MM.1S (cell line): Measurements from ENCODE around the gene SHISA9.

ENCODE experiments used
- EZH2phosphoT487 ChIP-seq: fragments of 300-600 bp; sonication (generic); IDR thresholded peaks from 2 replicates; pipeline ENCODE4 v1.6.1; 2018; ENCODE audit warnings: antibody characterized with exemption, low read length
- TF ChIP-seq, protein P1 (sequence below): fragments of 300-600 bp; sonication (generic); IDR thresholded peaks from 2 replicates; pipeline ENCODE4 v1.5.1; 2016; ENCODE audit warnings: antibody characterized with exemption, low read length, mixed read lengths

DNA sequence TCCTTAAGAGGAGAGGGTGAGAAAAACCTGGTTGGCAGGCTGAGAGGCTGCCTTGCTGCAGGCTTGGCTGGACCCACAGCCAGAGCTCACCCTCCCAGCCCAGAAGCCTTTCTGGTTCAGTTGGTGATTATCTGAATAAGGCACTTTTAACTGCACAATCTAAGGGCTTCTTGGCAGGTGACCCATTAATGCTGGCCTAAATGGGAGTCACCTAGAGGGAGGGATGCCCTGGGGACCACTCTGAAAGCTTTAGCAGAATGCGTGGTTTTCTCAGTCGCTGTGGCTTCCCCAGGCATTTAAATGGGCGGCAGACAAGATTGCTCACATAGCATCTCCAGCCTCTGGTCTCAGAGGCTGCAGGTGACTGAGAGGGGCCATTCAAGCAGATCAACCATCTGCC lies 33.2 kb upstream of the SHISA9 start:
- TF ChIP-seq, protein P1, sequence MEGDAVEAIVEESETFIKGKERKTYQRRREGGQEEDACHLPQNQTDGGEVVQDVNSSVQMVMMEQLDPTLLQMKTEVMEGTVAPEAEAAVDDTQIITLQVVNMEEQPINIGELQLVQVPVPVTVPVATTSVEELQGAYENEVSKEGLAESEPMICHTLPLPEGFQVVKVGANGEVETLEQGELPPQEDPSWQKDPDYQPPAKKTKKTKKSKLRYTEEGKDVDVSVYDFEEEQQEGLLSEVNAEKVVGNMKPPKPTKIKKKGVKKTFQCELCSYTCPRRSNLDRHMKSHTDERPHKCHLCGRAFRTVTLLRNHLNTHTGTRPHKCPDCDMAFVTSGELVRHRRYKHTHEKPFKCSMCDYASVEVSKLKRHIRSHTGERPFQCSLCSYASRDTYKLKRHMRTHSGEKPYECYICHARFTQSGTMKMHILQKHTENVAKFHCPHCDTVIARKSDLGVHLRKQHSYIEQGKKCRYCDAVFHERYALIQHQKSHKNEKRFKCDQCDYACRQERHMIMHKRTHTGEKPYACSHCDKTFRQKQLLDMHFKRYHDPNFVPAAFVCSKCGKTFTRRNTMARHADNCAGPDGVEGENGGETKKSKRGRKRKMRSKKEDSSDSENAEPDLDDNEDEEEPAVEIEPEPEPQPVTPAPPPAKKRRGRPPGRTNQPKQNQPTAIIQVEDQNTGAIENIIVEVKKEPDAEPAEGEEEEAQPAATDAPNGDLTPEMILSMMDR = no peak
- no peak for TF ChIP-seq EZH2phosphoT487
